ENCODE data around the gene NOP16.
"Not testable (repeated sequence)": the region's sequence is repeated elsewhere in the genome, so short reads cannot be mapped to it uniquely, and the experiment has no call there.

NOP16 gene

GRCh38 chr5:176408590-176408989 lies 20.2 kb upstream of the NOP16 start:
- DNase-seq: no peak

- DNase-seq: not testable (repeated sequence)
Observed at GRCh38 chr5:176408252-176408573, 19.8 kb upstream of the NOP16 start.

GRCh38 chr5:176407456-176408251 lies 19.3 kb upstream of the NOP16 start:
- no peak for DNase-seq

GRCh38 chr5:176406436-176407052 lies 18.1 kb upstream of the NOP16 start:
- DNase-seq: no peak

GRCh38 chr5:176405656-176406435 lies 17.4 kb upstream of the NOP16 start:
- DNase-seq: no peak

GRCh38 chr5:176401281-176402205 lies 13.1 kb upstream of the NOP16 start:
- no peak for DNase-seq

GRCh38 chr5:176400382-176401156 lies 12.2 kb upstream of the NOP16 start:
- no peak for DNase-seq

GRCh38 chr5:176397736-176398420 lies 9.5 kb upstream of the NOP16 start:
- DNase-seq: no peak

GRCh38 chr5:176396330-176396729 lies 7.9 kb upstream of the NOP16 start:
- no peak for DNase-seq

- no peak for DNase-seq
Observed at GRCh38 chr5:176394881-176395675, 6.7 kb upstream of the NOP16 start.

GRCh38 chr5:176394096-176394495 lies 5.7 kb upstream of the NOP16 start:
- no peak for DNase-seq

- DNase-seq: no peak
Observed at GRCh38 chr5:176392526-176392925, 4.1 kb upstream of the NOP16 start.

- no peak for DNase-seq
Observed at GRCh38 chr5:176391999-176392398, 3.6 kb upstream of the NOP16 start.

GRCh38 chr5:176391479-176391878 lies 3.1 kb upstream of the NOP16 start:
- no peak for DNase-seq

GRCh38 chr5:176389135-176390123 lies 1.0 kb upstream of the NOP16 start:
- DNase-seq: no peak

GRCh38 chr5:176388003-176388443 lies 375 bp downstream of the NOP16 start:
- DNase-seq: no peak

- DNase-seq: no peak
Observed at GRCh38 chr5:176387384-176387925, 943 bp downstream of the NOP16 start.

GRCh38 chr5:176386491-176386890 lies 1.9 kb downstream of the NOP16 start:
- no peak for DNase-seq

GRCh38 chr5:176384991-176385390 lies 3.4 kb downstream of the NOP16 start:
- no peak for DNase-seq

Data from activated naive CD4-positive, alpha-beta T cell treated with anti-CD3 and anti-CD28 coated beads, Interleukin-2, amount 50 U/mL, for 16 hours (primary cell).